Right forelimb (tissue), 1 donor: ENCODE results near the gene SYT13.

Experiments used
- DNase-seq: peaks from one replicate; pipeline ENCODE4 v3.0.0-alpha.2; 2018

SYT13 gene

DNA sequence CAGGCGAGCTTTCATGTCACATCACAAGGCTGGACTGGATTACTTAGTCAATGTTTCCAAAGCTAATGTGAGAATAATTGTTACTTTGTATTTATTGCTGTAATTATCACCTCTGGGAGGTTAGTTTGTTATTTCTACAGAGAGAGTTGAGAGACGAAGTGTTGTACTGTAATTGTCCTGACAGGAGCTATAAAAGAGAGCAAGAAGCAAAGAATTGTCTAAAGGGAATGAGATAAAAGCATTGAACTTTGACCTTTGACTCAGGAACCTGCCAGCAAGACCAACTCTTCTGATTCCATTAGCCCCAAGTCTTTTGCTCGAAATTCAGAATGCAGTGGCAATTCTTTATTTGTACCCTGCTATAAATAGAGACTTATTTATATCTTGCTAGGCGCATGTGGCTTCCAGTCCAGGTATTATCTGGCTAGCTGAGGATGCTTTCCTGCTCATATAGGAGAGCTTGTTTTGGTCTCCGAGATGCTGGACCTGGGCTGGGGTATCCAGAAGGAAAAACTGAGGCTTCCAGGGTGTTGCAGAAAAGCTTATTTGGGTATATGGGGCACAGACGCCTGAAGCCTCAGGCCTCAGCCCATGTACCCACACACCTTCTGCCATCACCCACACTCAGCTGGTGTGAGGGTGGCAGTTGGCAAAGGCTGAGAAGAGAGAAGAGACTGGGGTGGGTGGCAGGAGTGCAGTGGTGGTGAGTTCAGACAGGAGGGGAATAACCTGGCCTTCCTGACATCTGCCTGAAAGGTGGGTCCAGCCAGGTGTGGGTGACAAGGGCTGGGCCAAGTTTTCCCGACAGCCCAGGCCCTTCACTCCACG, 40.7 kb downstream of the SYT13 start:
- no peak for DNase-seq

DNA sequence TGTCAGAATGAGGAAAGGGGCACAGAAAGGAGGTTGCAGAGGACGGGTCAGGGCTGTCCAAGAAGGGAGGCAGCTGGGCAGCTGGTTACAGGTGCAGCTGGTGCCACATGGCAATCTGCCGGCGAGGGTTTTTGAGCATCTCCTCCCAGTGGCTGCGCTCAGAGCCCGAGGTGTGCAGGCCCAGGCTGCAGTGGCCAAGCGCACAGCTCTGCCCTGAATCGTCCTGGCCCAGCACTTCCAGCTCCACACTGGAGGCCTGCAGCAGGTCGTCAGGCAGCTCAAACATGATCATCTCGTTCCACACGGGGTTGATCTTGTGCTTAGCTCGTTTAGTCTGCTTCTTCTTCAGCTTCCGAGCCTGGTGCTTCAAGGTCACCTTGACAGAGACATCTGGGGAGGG, 42.2 kb downstream of the SYT13 start:
- DNase-seq, result no peak

DNA sequence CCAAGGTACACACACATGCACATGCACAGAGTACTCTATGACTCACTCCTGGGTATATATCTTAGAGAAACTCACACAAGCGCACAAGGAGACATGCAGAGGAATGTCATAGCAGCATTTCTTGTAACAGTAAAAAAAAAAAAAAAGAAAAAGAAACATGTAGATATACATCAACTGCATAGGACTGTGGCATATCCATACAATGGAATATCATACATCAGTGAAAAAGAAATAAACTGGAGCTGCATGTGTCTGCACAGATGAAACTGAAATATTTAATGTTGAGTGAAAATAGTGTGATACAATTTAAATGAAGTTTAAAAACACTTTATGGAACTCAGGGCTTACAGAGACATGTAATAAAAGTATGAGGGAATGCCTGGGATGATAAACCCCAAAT, 46.4 kb downstream of the SYT13 start:
- no peak for DNase-seq

DNA sequence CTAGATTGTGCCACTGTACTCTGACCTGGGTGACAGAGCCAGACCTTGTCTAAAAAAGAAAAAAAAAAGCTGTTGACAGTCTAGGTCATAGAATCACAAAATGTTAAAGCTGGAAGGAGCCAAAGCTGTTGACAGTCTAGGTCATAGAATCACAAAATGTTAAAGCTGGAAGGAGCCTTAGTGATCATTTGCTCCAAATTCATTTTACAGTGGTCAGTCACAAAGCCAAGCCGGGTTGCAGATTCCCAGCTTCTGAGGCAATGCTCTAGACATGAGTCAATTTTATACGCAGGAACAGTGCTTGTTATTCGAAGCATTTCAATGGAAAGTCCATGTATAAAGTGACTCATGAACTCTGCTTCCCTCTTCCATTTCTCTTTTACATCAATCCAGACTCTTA, 47.4 kb downstream of the SYT13 start:
- DNase-seq, result no peak

DNA sequence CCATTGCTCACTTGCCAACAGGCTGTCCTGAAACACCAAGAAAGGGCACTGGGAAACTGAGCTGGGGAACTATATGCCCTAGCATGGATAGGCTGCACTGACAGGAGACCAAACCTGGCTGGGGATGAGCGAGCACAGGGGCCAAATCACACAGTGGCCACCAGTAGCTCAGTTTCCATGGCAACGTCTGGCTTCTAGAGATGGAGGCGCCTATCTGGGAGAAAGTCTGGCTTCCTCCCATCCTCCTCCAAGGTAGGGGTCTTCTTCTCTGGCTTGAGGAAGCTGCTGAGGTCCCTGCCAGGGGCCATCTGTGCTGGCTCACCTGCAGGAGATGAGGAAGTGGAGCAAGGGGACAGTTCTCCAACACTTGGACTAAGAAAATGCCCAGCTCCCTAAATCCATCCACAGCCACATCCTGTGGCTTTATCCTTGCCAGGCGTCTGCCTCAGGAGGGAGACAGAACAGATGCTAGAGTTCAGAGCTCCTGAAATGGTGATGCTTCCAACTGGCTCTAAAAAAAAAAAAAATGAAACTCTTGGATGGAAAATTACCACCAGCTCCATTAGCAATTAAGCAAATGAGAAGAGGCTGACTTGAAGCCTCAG, 48.3 kb downstream of the SYT13 start:
- DNase-seq, result no peak

DNA sequence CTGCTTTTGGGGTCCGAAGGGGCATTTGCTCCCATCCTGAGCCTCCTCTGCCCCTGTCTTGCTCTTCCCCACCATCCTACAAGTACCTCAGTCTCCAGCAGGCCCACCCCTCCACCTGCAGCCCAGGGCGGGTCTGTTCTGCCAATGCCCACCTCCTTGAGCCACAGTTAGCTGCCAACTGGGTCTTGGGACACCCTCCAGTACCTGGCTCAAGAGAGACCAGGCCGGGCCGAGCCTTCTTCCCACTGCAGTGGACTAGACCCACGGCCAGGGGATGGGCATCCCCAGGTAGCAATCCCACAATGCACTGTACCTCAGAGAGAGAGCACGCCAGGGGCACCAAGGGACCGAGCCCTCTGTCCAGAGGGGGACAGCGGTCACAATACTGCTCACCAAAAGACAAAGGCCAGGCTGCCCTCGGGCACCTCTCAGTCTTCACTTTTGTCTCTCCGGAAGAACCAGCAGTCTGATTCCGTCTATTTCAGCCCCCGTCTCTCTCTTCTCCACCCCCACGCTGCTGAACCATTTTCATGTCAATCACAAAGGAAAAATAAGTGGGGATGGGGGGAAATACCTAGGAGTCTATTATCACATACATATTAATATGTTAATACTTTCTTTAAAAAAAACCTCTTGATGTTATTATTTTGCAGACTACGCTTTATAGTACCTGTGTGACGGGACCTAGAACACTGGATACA, 51.7 kb downstream of the SYT13 start:
- DNase-seq, result no peak

DNA sequence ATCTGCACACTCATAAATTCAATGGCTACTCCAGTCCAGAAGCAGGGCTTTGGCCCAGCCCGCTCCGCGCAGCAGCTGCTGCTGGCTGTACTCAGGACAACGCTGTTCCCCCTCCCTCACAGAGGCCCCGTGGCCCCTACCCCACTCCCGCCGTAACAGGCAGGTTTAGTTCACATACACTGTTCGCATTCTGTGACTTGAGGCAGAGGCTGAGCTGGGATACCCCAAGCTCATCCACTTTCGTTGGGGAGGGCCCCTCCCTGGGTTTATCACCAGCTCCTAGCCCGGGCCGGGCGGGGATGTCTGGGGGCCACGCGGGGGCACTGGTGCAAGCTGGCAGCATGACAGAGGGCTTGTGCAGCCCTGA, 52.4 kb downstream of the SYT13 start:
- no peak for DNase-seq

DNA sequence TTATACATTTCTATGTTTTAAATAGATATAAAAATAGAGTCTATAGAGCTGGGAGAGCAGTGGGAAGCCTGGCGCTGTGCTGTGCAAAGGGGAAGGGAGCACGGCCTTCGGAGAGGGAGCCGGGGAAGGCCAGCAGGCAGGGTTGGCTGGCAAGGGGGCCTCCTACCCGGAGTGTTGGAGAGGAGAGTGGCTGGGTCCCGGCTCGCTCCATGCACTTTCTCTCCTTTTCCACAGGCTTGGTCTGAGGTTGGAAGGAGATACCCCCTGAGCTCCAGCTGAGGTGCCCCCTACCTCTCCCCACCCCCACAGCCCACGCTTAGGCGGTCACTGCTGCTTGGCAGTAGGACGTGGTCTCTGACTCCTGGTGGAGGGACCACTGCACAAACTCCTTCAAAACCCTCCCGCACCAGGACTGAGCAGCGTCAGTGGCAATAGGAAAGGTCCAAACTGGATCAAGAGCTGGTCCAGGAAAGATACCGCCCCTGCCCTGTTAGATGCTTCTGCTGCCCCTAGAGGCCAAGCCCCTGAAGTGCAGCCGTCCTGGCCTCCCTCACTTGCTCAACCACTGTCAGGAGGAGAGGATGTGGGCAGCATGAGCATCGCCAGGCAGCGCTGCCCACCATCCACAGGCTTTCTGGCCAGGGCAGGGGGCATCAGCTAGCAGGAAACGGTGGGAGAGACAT, 52.9 kb downstream of the SYT13 start:
- peak; percentile 68 for DNase-seq

DNA sequence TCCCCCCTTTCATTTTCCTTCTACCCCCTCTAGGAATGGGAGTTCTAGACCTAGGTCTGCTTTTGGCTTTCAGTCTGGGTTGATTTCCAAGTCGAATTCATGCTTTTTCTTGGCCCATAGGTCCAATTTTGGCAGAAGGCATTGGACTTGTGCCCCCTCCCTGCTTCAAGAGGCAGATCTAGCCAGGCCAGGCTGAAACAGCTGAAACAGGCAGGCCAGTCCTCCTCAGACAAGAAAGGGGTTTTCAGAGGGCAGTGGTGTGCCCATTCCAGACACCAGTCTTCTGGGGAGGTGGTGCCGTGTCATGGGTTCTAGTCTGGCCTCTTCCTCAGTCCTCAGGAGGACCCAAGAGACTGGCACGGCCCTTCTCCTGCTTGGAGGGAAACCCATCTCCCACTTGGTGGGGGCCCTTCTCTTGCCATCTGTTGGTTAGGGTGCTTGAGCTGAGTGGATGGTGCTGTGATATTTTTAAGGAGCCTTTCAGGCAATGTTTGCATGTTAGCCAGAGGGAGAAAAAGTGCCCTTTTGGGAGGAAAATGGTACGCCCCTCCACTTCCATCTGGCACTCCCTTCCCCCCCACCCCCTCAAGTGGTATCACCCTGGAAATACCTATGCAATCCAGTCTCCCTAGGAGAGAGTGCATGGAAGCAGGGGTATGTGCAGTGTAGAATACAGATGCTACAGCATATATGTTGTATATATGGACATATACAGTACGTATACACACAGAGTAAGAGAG, 53.6 kb downstream of the SYT13 start:
- no peak for DNase-seq

DNA sequence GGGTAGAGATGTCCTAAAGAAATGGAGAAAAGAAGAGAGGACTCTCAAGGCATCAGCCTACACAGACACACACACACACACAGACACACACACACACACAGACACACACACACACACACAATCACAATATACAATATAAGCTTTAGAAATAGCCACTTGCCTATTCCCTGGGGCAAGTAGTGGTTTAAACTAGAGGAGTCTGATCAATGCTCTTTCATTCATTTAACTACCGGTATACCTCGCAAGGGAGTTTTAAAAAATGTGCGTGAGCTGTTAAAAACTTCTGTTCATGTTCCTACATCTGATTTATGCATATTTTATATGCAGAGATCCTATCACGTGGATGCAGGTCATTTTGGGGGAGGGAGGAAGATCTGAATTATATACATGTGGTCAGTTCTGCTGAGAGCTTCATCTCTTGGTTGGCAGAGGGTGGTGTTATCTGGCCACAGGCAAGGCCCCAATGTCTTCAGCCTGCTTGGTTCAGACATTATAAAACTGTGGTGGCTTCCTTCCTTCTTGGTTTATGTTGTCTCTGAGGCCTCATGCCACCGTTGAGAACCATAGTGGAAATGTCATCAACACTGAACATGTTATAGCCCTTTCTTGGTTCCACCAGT, 56.6 kb downstream of the SYT13 start:
- DNase-seq, result no peak

DNA sequence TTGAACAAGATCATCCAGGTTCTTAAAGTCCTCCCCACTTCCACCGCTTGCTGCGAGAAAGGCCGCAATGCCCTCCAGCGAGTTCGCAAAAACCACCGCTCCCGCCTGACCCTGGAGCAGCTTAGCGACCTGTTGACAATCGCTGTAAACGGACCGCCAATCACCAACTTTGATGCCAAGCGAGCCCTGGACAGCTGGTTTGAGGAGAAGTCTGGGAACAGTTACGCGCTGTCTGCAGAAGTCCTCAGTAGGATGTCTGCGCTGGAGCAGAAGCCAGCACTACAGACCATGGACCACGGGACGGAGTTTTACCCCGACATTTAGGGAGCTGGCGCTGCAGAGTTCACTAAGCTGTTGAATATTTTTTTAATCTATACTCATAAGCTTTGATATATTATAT, 58.3 kb downstream of the SYT13 start:
- DNase-seq, result peak; percentile 19

DNA sequence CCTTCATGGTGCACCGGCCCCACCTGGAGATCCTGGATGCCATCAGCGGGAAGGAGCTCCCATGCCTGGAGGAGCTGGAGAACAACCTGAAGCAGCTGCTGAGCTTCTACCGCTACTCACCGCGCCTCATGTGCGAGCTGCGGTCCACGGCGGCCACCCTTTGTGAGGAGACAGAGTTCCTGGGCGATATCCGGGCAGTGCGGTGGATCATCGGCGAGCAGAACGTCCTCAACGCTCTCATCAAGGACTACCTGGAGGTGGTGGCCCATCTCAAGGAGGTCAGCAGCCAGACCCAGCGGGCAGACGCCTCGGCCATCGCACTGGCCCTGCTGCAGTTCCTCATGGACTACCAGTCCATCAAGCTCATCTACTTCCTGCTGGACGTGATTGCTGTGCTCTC, 59.2 kb downstream of the SYT13 start:
- no peak for DNase-seq

DNA sequence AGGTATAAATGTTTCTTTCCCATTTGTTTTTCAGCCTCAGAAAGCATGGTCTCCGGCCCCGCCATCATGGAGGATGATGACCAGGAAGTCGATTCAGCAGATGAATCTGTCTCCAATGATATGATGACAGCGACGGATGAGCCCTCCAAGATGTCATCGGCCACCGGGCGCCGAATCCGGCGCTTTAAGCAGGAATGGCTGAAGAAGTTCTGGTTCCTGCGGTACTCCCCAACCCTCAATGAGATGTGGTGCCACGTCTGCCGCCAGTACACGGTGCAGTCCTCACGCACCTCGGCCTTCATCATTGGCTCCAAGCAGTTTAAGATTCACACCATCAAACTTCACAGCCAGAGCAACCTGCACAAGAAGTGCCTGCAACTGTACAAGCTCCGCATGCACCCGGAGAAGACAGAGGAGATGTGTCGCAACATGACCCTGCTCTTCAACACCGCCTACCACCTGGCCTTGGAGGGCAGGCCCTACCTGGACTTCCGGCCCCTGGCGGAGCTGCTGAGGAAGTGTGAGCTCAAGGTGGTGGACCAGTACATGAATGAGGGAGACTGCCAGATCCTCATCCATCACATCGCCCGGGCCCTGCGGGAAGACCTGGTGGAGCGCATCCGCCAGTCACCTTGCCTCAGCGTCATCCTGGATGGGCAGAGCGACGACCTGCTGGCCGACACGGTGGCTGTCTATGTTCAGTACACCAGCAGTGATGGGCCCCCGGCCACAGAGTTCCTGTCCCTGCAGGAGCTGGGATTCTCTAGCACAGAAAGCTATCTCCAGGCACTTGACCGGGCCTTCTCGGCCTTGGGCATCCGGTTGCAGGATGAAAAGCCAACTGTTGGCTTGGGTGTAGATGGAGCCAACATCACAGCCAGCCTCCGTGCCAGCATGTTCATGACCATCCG, 59.9 kb downstream of the SYT13 start:
- DNase-seq, result no peak

DNA sequence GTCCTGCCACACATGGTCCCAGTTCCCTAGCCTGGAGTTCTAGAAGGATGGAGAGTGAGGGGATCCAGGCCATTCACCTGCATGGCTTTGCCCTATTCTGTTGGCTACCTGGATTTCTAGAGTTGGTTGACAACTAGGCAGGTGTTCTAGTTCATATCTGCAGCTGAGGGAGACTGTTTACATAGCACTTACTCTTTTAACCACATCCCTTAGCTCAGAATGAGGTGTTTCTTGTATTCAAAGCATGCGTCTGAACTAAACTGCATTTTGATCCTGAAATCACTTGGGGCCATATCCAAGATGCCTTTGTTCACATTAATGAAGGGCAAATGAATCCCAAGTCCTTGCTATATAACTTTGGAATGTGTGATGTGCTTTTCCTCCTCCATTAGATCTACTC, 60.9 kb downstream of the SYT13 start:
- DNase-seq, result no peak

DNA sequence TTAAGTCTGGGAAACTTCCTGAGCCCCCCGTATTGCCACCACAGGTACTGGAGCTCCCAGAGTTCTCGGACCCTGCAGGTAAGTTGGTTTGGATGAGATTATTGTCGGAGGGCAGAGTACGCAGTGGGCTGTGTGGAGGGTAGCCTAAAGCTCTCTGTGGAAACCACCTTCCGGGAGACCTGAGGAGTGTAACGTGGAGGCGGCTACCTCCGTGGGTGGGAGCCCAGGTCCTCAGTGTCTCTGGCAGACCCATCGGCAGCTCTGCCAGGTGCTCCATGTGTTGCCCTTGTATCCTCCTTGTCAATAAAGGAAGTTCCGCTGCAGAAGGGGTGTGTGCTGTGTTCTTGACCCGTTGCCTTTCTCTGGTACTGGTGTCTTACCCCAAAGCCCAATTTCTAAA, 61.4 kb downstream of the SYT13 start:
- peak; percentile 15 for DNase-seq

DNA sequence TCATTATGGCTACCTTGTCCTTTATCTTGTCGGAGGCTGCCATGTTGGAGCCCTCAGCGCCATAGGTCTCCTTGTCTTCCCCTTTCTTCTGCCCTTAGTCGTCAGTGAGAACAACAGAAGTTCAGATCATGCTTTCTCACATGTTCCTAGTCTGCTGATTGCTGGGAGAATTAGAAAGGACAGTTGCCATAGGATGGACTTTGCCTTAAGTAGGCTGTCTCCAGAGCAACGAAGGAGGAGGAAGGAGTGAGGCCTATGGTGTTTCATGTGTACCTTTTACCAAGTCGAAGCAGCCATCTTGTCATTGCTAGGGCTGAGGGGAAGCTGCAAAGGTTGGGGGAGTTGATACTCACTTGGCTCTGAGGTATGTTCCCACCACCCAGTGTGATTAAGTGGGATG, 62.6 kb downstream of the SYT13 start:
- DNase-seq, result no peak

DNA sequence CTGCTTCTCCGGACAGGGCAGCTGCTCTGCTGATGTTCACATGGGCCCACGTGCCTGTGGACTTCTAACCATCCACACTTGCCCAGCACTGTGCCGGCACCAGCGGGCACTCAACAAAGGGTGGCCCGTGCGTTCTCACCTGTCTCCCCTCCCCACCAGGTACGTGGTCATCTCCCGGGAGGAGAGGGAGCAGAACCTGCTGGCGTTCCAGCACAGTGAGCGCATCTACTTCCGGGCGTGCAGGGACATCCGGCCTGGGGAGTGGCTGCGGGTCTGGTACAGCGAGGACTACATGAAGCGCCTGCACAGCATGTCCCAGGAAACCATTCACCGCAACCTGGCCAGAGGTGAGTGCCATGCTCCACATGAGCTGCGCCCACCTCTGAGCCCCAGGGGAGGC, 66.7 kb downstream of the SYT13 start:
- DNase-seq, result no peak

DNA sequence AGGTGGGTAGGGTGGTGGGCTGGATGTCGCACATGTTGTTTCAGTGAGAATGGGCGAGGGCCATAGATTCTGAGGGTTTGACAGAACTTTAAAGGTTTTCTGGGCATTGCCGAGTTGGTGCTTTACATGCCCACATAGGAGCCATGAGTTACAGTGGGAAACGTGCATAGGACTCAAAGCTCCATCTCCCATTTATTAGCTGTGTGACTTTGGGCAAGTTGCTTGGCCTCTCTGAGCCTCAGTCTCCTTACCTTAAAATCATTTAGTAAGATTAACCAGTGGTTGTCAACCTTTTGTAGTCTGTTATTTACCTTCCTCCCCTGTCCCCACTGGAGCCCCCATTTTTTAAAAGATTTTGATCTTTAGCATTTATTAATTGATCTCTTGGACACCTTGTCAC, 67.4 kb downstream of the SYT13 start:
- no peak for DNase-seq

DNA sequence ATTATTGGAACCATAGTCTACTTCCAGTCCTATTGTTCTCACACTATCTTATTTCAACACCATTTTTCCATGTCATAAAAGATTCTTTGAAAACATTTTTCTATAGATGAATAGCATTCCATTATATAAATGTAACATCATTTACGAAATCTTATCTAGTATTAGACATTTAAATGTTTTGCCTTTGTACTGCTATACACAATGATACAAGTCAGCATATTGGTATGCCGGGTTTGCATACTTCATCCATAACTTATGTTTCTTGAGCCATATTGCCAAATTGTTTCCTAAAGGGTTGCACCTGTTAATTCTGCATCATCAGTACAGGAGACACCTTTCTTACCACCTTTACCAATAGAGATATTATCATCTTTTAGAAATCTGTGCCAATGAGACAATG, 68.2 kb downstream of the SYT13 start:
- no peak for DNase-seq

DNA sequence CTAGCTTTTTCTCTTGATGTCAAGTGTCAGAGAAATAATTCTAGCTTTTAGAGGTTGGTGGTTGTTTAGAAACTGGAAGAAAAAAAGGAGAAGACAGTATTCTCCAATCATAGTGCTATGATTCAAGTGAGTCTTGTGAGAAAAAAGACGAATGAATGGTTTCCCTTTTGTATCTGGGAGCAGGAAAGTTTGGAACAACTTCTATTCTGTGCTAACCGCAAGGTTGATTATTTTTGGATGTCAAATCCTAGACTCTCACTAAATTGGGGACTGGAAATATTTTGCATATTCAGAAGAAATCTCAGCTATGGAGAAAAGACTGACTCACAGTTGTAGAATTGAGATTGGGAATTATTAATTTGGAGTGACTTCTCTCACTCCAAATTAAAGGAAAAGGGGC, 69.2 kb downstream of the SYT13 start:
- no peak for DNase-seq

DNA sequence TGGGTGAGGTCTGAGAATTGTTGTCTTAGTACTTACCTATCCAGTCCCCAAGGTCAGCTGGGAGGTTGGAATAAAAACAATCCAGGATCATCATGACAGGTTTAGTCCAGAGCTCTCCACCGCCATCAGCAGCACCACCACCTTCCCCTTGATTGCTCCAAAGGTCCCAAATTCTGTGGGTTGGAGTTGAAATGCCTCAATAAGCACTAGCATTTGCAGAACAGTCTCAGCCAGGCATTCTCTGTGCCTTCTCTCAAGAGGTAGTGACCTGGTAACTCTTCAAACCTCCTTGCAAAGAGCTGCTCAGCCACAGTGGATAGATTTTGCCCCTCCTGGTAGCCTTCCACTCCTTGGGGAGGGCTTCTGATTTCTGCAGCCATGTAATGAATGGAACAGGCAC, 70.1 kb downstream of the SYT13 start:
- no peak for DNase-seq
